C4-2B (cell line): ENCODE data around the gene KIF18B.

Source experiments
- CTCF ChIP-seq: fragments of 450-650 bp; conservative IDR thresholded peaks from 2 replicates; pipeline ENCODE4 v1.5.1; 2017; ENCODE audit warnings: mild to moderate bottlenecking
- ZFX ChIP-seq: fragments of 450-650 bp; IDR thresholded peaks from 2 replicates; pipeline ENCODE4 v1.6.1; 2017

GRCh38 chr17:44900894-44901293 lies 46.7 kb downstream of the KIF18B start:
- no peak for TF ChIP-seq CTCF
- TF ChIP-seq ZFX: no peak
